Nephron progenitor cell (in vitro differentiated cells): Measurements from ENCODE around the gene FOXN4.

ENCODE experiments used
- DNase-seq: peaks from one replicate; pipeline ENCODE4 v3.0.0; 2021
- H3K27ac Mint-ChIP-seq: 2 replicates; pipeline ENCODE4 v1.8.0; 2021; ENCODE audit warnings: mild to moderate bottlenecking, moderate library complexity, mixed read lengths
- H3K27me3 Mint-ChIP-seq: 2 replicates; pipeline ENCODE4 v1.8.0; 2021; ENCODE audit warnings: mild to moderate bottlenecking, low read depth, mixed read lengths; ENCODE audit not compliant: poor library complexity
- H3K36me3 Mint-ChIP-seq: 2 replicates; pipeline ENCODE4 v1.8.0; 2021; ENCODE audit warnings: low read depth, mixed read lengths
- H3K4me1 Mint-ChIP-seq: 2 replicates; pipeline ENCODE4 v1.8.0; 2021; ENCODE audit warnings: mixed read lengths
- H3K4me3 Mint-ChIP-seq: 2 replicates; pipeline ENCODE4 v1.8.0; 2021; ENCODE audit warnings: mild to moderate bottlenecking, moderate library complexity, mixed read lengths
- H3K9me3 Mint-ChIP-seq: 2 replicates; pipeline ENCODE4 v1.8.0; 2021; ENCODE audit warnings: mild to moderate bottlenecking, moderate library complexity, mixed read lengths
- TF ChIP-seq, protein P1 (sequence below): fragments of 200-600 bp; sonication (generic); IDR thresholded peaks from 2 replicates; pipeline ENCODE4 v1.5.0; 2021; ENCODE audit warnings: antibody characterized with exemption

Gene FOXN4

DNA sequence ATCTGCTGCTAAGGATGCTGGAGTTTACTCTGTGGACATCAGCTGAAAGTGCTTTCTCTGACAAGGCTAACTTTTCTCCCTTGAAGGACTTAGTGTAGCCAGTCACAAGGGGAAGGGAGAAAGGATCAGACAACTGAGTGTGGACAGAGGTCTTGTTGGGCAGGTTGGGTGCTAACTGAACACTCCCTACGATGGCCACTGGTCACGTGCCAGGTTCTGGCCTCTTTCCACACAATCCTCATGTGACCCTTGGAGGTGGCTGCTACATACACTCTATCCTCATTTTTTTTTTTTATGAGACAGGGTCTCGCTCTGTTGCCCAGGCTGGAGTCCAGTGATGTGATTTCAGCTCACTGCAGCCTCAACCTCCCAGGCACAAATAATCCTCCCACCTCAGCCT, 39.7 kb downstream of the FOXN4 start:
- TF ChIP-seq, protein P1, sequence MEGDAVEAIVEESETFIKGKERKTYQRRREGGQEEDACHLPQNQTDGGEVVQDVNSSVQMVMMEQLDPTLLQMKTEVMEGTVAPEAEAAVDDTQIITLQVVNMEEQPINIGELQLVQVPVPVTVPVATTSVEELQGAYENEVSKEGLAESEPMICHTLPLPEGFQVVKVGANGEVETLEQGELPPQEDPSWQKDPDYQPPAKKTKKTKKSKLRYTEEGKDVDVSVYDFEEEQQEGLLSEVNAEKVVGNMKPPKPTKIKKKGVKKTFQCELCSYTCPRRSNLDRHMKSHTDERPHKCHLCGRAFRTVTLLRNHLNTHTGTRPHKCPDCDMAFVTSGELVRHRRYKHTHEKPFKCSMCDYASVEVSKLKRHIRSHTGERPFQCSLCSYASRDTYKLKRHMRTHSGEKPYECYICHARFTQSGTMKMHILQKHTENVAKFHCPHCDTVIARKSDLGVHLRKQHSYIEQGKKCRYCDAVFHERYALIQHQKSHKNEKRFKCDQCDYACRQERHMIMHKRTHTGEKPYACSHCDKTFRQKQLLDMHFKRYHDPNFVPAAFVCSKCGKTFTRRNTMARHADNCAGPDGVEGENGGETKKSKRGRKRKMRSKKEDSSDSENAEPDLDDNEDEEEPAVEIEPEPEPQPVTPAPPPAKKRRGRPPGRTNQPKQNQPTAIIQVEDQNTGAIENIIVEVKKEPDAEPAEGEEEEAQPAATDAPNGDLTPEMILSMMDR = no peak
- Mint-ChIP-seq H3K9me3 (peaks cover 18% of the 10 kb centered on the region), H3K36me3 (peaks cover 4% of the 10 kb centered on the region), H3K27me3 (peaks cover 58% of the 10 kb centered on the region), H3K4me1 (peaks cover 9% of the 10 kb centered on the region), H3K4me3 (no peak overlapping the region), H3K27ac (no peak overlapping the region)
- DNase-seq = no peak

DNA sequence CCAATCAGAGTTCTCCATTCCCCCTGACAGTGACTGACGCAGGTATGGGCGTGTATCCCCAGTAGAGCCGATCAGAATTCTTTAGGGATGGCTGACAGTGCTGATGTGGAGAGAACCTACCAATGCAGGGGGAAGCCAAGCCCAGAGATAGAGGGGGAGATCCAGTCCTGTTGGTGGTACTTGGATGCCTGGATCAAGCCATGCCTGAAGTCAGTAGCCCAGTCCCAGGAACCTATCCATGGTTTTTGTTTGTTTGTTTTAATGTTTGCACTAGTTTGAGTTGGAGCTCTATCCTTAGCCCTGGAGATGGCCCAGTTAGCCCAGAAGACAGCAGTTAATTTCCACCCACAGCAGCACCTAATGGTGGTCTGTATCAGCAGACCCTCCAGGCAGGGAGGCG, 40.2 kb downstream of the FOXN4 start:
- Mint-ChIP-seq H3K9me3 (peaks cover 18% of the 10 kb centered on the region), H3K4me1 (peaks cover 9% of the 10 kb centered on the region), H3K27ac (no peak overlapping the region), H3K27me3 (peaks cover 55% of the 10 kb centered on the region), H3K4me3 (no peak overlapping the region), H3K36me3 (peaks cover 8% of the 10 kb centered on the region)
- no peak for DNase-seq
- TF ChIP-seq, protein P1 = no peak

DNA sequence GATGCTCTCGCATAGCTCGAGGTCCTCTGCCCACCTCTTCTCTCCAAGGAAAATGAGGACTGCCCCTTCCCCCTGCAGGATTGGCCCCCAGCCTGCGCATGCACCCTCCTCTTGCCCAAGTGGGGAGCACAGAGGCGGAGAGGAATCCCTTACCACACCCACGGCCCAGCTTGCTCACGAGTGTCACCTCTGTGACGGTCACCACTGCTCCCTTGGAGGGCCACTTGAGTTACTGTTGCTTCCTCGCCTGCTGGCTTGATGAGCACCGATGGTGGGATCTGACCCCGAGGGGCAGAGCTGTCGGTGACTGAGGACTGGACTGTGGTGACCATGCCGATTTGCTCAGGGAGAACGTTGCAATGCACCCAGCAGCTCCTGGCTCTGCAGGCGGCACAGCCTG, 41.7 kb downstream of the FOXN4 start:
- Mint-ChIP-seq H3K27ac (no peak overlapping the region), H3K4me1 (peaks cover 4% of the 10 kb centered on the region), H3K36me3 (peaks cover 13% of the 10 kb centered on the region), H3K4me3 (no peak overlapping the region), H3K9me3 (peaks cover 18% of the 10 kb centered on the region), H3K27me3 (peaks cover 39% of the 10 kb centered on the region)
- DNase-seq = no peak
- TF ChIP-seq, protein P1 = no peak

DNA sequence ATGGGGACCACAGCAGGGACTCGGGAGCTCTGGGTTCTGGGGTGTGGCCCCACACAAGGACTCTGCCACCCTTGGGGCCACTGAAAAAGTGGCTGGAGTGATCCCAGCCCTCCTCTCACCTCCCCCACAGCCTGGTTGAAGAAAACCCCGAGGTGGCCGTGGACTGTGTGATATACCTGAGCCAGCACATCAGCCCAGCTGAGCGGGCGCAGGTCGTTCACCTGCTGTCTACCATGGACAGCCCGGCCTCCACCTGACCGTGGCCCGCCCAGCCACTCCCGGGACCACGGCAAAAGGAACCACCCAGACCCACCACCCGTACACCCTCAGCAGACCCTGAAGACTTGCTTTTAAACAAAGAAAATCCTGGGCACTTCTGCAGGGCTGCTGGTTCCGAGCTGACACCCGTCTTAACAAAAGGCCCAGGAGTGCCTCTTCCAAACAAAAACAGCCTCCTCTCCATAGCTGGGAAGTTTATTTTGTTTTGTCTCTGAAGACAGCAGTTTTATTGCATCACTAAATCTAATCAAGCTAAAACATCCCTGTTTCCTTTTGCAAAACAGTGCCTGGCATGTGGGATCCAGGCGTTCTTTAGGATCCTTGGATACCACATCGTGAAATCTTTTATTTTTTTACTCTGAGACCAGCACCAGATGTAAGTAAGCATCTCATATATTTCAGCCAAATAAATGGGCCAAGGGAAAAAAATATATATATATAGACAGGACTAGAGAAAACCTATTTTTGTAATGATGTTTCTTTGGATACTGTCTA, 42.8 kb downstream of the FOXN4 start:
- peaks cover 4% of the 10 kb centered on the region for H3K4me1 Mint-ChIP-seq
- H3K27me3 Mint-ChIP-seq = peaks cover 35% of the 10 kb centered on the region
- no peak overlapping the region for H3K4me3 Mint-ChIP-seq
- TF ChIP-seq, protein P1 = no peak
- H3K9me3 Mint-ChIP-seq = peaks cover 14% of the 10 kb centered on the region
- no peak overlapping the region for H3K27ac Mint-ChIP-seq
- no peak for DNase-seq
- peaks cover 13% of the 10 kb centered on the region for H3K36me3 Mint-ChIP-seq

DNA sequence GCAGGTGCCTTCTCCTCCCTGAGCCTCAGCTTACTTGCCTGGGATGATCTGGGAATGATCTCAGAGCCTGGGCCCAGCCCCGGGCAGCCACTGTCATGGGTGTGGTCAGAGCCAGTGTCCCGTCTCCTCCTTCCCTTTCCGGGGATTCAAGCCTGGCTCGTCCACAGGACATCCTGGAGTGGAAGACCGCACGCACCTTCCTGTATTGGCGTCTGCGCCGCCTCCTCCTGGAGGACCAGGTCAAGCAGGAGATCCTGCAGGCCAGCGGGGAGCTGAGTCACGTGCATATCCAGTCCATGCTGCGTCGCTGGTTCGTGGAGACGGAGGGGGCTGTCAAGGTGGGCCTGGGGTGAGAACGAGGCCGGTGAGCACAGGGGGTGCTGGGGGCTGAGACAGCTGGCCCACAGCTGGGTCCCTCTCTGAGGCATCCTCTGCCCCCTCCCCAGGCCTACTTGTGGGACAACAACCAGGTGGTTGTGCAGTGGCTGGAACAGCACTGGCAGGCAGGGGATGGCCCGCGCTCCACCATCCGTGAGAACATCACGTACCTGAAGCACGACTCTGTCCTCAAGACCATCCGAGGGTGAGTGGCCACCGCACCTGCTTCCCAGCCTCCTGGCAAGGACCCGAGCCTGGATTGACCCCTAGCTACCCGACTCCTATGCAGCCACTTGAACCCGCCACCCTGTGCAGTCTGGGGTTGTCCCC, 44.0 kb downstream of the FOXN4 start:
- Mint-ChIP-seq H3K36me3 (peaks cover 13% of the 10 kb centered on the region), H3K27ac (no peak overlapping the region), H3K4me3 (no peak overlapping the region), H3K9me3 (peaks cover 2% of the 10 kb centered on the region), H3K4me1 (peaks cover 4% of the 10 kb centered on the region), H3K27me3 (peaks cover 28% of the 10 kb centered on the region)
- DNase-seq = no peak
- TF ChIP-seq, protein P1 = no peak
